ENCODE results near the gene SPDYE4.

The SPDYE4 gene

GRCh38 chr17:8741366-8741765 lies 17.0 kb downstream of the SPDYE4 start:
- DNase-seq (ENCODE audit: low read depth): no peak

DNA sequence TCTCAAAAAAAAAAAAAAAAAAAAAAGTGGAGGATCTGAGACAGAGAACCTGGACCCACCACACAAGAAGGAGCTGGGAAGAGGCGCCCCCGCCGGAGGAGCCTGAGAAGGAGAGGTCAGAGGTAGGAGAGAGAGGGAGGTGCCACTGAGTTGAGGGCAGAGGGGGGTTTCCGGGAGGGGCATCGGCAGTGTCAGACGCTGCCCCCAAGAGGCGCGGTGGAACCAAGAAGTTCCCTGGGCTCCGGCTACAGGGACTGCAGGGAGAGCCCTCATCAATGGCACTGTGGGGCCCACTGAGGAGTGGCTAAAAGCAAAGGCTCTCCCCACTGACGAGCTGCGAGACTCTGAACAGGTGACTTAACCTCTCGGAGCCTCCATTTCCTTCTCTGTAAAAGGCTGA lies 17.9 kb downstream of the SPDYE4 start:
- no peak for DNase-seq (ENCODE audit: low read depth)

DNA sequence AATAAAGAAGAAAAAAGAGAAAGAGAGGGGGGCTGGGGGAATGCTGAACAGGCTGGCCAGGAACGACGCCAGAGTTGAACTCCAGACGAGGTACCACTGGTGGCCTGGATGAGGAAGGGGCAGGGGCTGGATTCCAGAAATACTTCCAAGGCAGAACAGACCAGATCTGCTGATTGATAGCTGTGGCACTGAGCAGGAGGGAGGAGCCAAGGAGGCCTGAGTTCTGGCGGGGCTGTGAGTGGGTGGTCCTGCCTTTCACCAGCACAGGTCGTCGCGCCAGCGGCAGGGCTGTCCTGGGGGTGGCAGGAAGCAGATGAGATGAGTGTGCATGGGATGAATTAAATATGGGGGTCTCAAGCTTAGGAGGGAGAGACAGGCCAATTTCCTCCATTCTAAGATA lies 19.2 kb downstream of the SPDYE4 start:
- no peak for DNase-seq (ENCODE audit: low read depth)

GRCh38 chr17:8736796-8737195 lies 21.6 kb downstream of the SPDYE4 start:
- no peak for DNase-seq (ENCODE audit: low read depth)

DNA sequence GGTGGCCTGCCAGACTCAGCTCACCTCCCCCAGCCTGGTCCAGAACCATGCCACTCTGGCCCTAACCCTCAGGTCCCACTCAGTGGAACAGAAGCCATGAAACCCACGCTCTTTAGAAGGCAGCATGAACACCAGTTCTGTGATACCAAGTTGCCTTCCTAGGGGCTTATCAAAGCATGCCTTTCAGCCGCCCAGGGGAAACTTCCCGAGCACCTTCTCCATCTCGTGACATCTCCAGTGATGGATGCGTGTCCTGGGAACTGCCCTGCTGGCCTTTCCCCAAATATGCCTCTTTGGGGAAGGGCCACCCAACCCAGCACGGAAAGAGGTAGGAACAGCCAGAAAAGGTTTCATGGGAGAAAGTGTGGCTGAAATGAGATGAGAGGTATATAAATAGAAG lies 22.0 kb downstream of the SPDYE4 start:
- no peak for DNase-seq (ENCODE audit: low read depth)

GRCh38 chr17:8735336-8735939 lies 22.9 kb downstream of the SPDYE4 start:
- no peak for DNase-seq (ENCODE audit: low read depth)

DNA sequence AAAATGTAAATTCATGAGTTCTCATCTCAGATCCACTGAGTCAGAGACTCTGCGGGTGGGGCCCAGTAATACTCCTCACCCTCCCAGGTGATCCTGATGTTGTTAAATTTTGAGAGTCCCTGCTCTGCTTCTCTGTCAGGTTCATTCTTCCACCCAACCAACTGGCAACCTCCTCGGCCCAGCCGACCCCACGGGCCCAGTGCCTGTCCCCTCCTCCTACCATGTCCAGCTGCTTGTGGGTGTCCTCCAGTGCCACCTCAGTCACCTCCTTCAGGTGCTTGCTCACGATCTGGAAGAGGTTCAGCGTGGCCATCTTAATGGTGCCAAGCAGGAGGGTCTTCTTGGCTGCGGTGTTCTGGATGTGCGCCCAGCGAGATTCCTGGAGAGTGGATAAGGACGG lies 23.5 kb downstream of the SPDYE4 start:
- DNase-seq (ENCODE audit: low read depth): no peak

GRCh38 chr17:8732406-8733085 lies 25.8 kb downstream of the SPDYE4 start:
- no peak for DNase-seq (ENCODE audit: low read depth)

DNA sequence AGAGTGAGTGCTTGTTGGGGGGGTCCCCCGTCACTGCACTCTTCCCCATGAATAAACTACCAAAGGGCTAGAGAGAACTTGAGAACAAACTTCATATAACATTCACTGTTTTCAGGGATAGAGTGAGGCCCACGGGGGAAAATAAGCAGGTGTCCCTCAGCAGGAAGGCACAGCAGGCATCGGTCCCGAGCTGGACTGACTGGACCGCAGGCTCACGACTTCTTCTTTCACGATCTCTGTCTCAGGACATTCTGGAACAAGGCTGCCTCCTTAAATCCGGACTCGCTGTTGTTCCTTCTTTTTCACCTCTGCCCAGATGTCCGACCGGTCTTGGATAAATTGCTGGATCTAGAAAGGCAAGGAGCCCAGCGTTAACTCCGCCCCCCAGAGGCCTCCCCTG lies 28.5 kb downstream of the SPDYE4 start:
- DNase-seq (ENCODE audit: low read depth): no peak

DNA sequence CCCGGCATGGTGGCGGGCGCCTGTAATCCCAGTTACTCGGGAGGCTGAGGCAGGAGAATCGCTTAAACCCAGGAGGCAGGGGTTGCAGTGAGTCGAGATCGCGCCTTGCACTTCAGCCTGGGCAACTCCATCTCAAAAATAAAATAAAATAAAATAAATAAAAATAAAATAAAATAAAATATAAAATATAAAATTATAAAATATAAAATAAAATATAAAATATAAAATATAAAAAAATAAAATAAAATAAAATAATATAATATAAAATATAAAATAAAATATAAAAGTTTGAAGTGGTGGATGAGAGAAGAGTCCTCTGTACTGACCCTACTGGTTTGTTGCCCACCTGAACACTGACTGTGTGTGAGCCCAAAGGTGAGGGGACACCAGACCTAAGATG lies 28.9 kb downstream of the SPDYE4 start:
- no peak for DNase-seq (ENCODE audit: low read depth)

GRCh38 chr17:8728971-8729370 lies 29.4 kb downstream of the SPDYE4 start:
- no peak for DNase-seq (ENCODE audit: low read depth)

- DNase-seq (ENCODE audit: low read depth): no peak
These were observed 30.0 kb downstream of the SPDYE4 start for GRCh38 chr17:8728251-8728938.

DNA sequence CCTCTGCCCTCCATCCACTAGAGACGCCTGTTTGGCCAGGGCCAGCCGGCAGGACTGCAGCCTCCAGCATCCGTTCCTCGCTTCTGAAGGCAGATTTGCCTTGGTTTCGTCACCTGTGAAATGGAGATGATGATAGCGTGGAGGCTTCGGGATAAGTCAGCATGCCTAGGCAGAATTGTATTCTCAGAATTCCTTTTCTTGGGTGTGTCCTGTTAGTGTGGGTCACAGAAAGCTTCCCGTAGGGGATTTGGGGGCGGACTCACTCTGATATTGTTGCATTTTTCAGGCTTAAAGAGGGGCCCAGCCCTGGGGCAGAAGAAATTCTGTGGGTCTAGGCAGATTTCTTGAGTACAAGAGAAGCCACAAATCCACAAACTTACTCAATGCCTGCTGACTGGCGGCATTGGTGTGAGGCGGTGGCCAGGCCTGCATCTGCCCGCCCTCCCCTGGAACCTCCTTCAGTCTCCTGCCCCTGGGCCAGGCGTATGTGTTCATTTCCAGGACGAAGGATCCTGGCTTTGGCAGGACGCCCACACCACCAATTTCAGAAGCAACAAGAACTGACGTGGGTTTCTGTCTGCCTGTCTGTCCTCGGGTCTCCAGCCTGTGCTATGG lies 31.3 kb downstream of the SPDYE4 start:
- no peak for DNase-seq (ENCODE audit: low read depth)

DNA sequence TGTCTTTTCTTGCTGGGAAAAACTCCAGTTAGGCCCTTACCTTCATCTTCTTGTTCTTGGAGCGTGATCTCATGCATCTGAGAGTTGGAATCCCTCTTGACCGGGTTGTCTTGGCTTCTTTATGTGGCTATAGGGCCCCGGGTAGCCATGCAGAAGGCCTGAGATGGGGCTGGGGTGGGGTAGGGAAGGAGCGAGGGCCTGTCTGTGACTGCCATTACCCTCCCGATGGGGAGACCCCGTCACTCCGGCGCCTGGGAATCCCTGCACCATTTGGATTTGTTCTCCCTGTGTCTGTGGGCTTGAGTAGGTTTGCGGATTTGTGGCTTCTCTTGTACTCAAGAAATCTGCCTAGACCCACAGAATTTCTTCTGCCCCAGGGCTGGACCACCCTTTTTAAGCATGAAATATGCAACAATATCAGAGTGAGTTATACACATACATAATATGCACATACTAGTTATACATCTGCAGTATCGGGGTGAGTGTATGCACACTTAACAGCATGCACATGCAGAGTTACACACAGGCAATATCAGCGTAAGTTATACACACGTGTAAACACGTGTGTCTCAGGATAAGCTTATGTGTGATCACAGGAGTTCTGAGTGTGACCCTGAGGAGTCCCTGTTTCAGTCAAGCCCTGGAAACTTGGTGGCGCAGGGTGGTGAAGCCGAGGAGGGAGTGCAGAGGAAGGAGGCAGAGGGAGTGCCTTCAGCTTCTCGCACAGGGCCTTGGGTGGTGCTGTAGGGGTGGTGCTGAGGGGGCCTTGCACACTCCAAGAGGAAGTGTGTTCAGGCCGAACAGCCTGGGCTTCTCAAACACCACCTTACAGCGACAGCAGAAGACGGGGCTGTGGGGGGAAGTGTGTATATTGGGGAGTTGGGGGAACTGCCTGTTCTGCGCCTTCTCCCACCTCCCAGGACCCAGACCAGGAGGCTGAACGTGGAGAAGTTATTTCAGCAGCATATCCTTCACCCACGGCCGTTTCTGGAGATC lies 32.2 kb downstream of the SPDYE4 start:
- DNase-seq (ENCODE audit: low read depth): no peak

GRCh38 chr17:8724451-8724850 lies 33.9 kb downstream of the SPDYE4 start:
- no peak for DNase-seq (ENCODE audit: low read depth)

DNA sequence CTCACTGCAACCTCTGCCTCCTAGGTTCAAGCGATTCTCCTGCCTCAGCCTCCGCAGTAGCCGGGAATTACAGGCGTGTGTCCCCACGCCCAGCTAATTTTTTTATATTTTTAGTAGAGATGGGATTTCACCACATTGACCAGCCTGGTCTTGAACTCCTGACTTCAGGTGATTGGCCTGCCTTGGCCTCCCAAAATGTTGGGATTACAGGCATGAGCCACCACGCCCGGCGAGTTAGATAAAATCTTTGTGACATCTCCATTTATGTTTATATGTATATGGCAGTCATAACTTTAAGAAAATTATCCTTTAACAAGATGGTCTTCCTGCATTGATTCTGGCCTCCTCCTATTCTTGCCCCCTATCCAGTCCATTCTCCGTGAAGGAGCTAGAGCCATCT lies 37.8 kb downstream of the SPDYE4 start:
- no peak for DNase-seq (ENCODE audit: low read depth)

DNA sequence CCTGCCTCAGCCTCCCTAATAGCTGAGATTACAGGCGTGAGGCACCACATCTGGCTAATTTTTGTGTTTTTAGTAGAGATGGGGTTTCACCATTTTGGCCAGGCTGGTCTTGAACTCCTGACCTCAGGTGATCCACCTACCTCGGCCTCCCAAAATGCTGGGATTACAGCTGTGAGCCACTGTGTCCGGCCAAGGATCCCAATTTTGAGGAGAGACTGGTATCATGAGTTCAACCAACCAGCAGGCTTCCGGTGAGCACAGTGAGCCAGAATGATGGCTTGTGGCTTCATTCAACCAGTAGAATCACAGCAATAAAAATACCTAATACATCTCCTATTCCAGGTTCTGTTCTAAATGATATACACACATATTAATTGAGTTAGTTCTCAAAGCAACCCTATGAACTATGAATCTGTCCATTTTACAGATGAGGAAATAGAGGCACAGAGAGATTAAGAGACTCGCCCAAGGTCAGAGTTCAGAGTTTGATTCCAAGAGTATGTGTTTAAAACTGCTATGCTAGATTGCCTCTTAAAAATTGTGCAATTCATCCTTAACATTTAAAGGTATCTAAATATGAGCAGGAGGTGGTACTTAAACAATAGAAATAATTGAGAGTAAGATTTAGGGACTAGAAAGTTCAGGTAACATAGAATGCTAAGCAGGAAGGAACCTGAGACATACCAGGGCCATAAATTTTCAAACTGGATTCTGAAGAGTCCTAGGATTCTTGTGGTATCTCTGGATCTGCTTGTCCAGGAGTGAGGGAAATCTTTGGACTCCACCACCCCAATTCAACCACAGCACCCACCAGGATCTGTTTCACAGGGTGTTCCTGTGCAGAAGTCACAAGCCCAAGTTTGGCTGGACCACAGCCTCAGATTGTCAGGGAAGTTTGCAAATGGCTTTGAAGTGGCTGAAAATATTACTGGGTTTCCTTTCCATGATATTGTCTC lies 38.8 kb downstream of the SPDYE4 start:
- no peak for DNase-seq (ENCODE audit: low read depth)

DNA sequence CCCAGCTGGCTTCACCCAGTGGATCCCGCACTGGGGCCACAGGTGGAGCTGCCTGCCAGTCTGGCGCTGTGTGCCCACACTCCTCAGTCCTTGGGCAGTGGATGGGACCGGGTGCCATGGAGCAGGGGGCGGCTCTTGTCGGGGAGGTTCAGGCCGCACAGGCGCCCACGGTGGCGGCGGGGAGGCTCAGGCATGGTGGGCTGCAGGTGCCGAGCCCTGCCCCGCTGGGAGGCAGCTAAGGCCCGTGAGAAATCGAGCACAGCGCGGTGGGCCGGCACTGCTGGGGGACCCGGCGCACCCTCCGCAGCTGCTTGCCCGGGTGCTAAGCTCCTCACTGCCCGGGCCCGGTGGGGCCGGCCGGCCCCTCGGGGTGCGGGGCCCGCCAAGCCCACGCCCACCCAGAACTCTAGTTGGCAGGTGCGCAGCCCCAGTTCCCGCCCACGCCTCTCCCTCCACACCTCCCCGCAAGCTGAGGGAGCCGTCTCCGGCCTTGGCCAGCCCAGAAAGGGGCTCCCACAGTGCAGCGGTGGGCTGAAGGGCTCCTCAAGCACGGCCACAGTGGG lies 40.3 kb downstream of the SPDYE4 start:
- no peak for DNase-seq (ENCODE audit: low read depth)

GRCh38 chr17:8713878-8714277 lies 44.5 kb downstream of the SPDYE4 start:
- no peak for DNase-seq (ENCODE audit: low read depth)

DNA sequence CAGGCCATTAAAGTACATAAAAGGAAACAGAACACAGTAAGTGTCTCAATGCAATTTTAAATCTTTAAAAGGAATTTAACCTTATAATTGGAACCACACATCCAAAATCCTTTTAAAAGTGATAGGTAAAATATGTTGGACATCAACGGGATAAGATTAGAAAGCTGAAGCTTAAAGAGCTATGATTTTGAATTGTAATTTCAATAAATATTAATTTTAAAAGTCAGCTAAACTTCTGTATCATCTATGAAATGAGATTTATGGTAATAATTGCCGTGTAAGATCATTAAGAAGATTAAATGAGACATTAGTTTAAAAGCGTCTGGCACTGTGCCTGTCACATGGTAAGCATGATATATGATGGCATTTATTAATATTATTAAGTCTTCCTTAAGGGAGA lies 45.0 kb downstream of the SPDYE4 start:
- DNase-seq (ENCODE audit: low read depth): no peak

All from GM04503 (cell line).